Naive thymus-derived CD4-positive, alpha-beta T cell (primary cell): ENCODE data around the gene SALL3. TPM values are rescaled to one million over a fixed set of nuclear protein-coding genes. Genes with fewer than 3 reads are reported as not detected.
A peak's percentile ranks its signal among the peaks of the same experiment; 100 is the strongest.

Experiments used
- ATAC-seq: fragments of 150-1000 bp; cut with Tn5 transposase; 2 replicates; pipeline ENCODE4 v1.10.0; 2021; ENCODE audit warnings: mild to moderate bottlenecking, moderate library complexity
- CTCF ChIA-PET: fragments of 350-600 bp; sonication (Branson Sonifier 250); formaldehyde crosslinking; loops from one replicate; lab custom pipeline; 2021; ENCODE audit warnings: antibody characterized with exemption; lab: Charles Lee
- POLR2A ChIA-PET: fragments of 350-600 bp; sonication (Branson Sonifier 250); formaldehyde crosslinking; loops from one replicate; lab custom pipeline; 2021; ENCODE audit warnings: antibody characterized with exemption, inconsistent platforms; lab: Charles Lee
- DNase-seq, 9 donors: peaks; one replicate each; pipeline versions ENCODE4 v3.0.0 to v3.0.0-alpha.2; 2020 to 2022; ENCODE audit warnings: mixed read lengths in 1 of 9
- H3K27ac ChIP-seq: one replicate; pipeline ENCODE4 v1.7.0; 2013; ENCODE audit warnings: mild to moderate bottlenecking, low read depth, low read length, moderate library complexity
- H3K27me3 ChIP-seq, 2 donors: one replicate each; pipeline ENCODE4 v1.7.0; 2013; ENCODE audit warnings: low read length in 2 of 2, mild to moderate bottlenecking in 2 of 2, moderate library complexity in 2 of 2; ENCODE audit not compliant: control insufficient read depth in 2 of 2, insufficient read depth in 2 of 2
- H3K36me3 ChIP-seq, 3 experiments: 1 replicate in 2 of 3; 2 replicates in 1 of 3; pipeline ENCODE4 v1.7.0; 2013; ENCODE audit warnings: low read length in 3 of 3, mild to moderate bottlenecking in 3 of 3, moderate library complexity in 1 of 3; ENCODE audit not compliant: insufficient read depth in 3 of 3, control insufficient read depth in 2 of 3
- H3K4me1 ChIP-seq, 2 donors: one replicate each; pipeline ENCODE4 v1.7.0; 2013; ENCODE audit warnings: low read length in 2 of 2, mild to moderate bottlenecking in 2 of 2, moderate library complexity in 1 of 2; ENCODE audit not compliant: control insufficient read depth in 2 of 2, insufficient read depth in 2 of 2
- H3K4me3 ChIP-seq: 2 replicates; pipeline ENCODE4 v1.7.0; 2013; ENCODE audit warnings: mild to moderate bottlenecking, low read length
- H3K9me3 ChIP-seq, 3 experiments: 1 replicate in 2 of 3; 2 replicates in 1 of 3; pipeline ENCODE4 v1.7.0; 2013; ENCODE audit warnings: low read length in 3 of 3; ENCODE audit not compliant: control insufficient read depth in 2 of 3
- H3K27ac Mint-ChIP-seq, 9 donors: one replicate each; pipeline ENCODE4 v1.8.0; 2020 to 2022; ENCODE audit warnings: mixed read lengths in 9 of 9, mild to moderate bottlenecking in 8 of 9, moderate library complexity in 5 of 9, inconsistent platforms in 2 of 9
- H3K27me3 Mint-ChIP-seq, 5 donors: one replicate each; pipeline ENCODE4 v1.8.0; 2021 to 2022; ENCODE audit warnings: mixed read lengths in 5 of 5, mild to moderate bottlenecking in 1 of 5
- H3K36me3 Mint-ChIP-seq, 5 donors: one replicate each; pipeline ENCODE4 v1.8.0; 2020 to 2022; ENCODE audit warnings: mixed read lengths in 5 of 5, mild to moderate bottlenecking in 3 of 5, inconsistent platforms in 1 of 5
- H3K4me1 Mint-ChIP-seq, 7 donors: one replicate each; pipeline ENCODE4 v1.8.0; 2020 to 2022; ENCODE audit warnings: mixed read lengths in 7 of 7, mild to moderate bottlenecking in 3 of 7, inconsistent platforms in 1 of 7
- H3K4me3 Mint-ChIP-seq, 10 donors: one replicate each; pipeline ENCODE4 v1.8.0; 2020 to 2022; ENCODE audit warnings: mild to moderate bottlenecking in 10 of 10, mixed read lengths in 10 of 10, moderate library complexity in 6 of 10, inconsistent platforms in 2 of 10
- H3K9me3 Mint-ChIP-seq, 11 donors: one replicate each; pipeline ENCODE4 v1.8.0; 2020 to 2022; ENCODE audit warnings: mixed read lengths in 11 of 11, mild to moderate bottlenecking in 4 of 11, inconsistent platforms in 1 of 11, moderate library complexity in 1 of 11
- intact Hi-C, 2 donors: fragments of 100-400 bp; cut with micrococcal nuclease; formaldehyde crosslinking; loops; one replicate each; pipeline ENCODE4 v1.15.1; 2023
- polyA plus RNA-seq, 2 donors: library from polyadenylated mRNA; unstranded; fragments of 300-500 nt; fragmentation: Illumina TruSeq; gene quantifications; one replicate each; pipeline ENCODE4 v1.2.3, GENCODE V29; 2021
- total RNA-seq, 6 experiments: library from RNA in 5 of 6; stranded (reverse) in 5 of 6; gene quantifications; 1 replicate in 5 of 6; 2 replicates in 1 of 6; pipeline ENCODE4 v1.2.3 and lab custom pipeline; 2021 to 2026

The SALL3 gene
- not detected for total RNA-seq
- not detected for polyA plus RNA-seq
- total RNA-seq (lab: John Stamatoyannopoulos, UW) = not detected

DNA sequence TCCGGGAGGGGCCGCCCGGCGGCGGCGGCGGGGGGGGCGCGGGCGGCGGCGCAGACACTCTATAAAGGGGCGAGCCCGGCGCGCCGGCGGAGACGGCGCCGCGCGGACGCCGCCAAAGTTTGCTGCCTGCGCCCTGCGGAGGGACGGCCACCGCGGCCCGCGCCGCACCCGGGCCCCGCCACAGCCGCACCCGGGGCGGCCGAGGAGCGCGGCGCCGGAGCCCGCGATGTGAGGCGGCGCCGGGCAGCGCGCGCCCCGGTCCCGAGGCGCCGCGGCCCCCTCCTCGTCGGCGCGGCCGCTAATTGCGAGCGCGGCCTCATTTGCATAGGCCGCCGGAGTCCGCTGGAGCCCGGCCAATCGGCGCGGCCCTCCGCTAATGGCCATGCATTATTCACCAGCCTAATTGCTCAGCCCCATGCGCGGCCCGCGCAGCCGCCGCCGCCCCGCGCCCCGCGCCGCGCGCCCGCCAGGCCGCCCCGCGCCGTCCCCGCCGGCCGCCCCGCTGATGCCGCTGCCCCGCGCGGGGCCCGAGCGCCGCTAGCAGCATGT lies at the start of gene SALL3:
Gene SALL3, plus strand, starts transcription at position 89 of the 549 bp plus-strand sequence. Its CDS starts 457 bp downstream, at position 546.
- DNase-seq (no peak), ATAC-seq (no peak)
- CTCF ChIA-PET = no interaction called here
- no peak within 1 kb of the TSS for H3K4me3 ChIP-seq
- Mint-ChIP-seq H3K4me3 (peak within 1 kb of the TSS in 2 of 10 donors; percentile 54 to 79), H3K27me3 (peaks cover 66 to 74% (median 71%) of the 10 kb centered on the region in 5 donors), H3K27ac (peak within 1 kb of the TSS in 1 of 9 donors; percentile 74), H3K9me3 (peaks cover 0 to 14% (median 5%) of the 10 kb centered on the region in 11 donors), H3K36me3 (peaks cover 0 to 10% (median 5%) of the 10 kb centered on the region in 5 donors), H3K4me1 (peaks cover 5 to 36% (median 20%) of the 10 kb centered on the region in 7 donors)
- POLR2A ChIA-PET = no interaction called here
- no peaks in the 10 kb centered on the region for H3K9me3 ChIP-seq
- peaks cover 8 to 9% of the 10 kb centered on the region in 2 donors for H3K27me3 ChIP-seq
- H3K27ac ChIP-seq = no peak within 1 kb of the TSS
- intact Hi-C loops = no loop called here
- no peaks in the 10 kb centered on the region for H3K36me3 ChIP-seq
- no peaks in the 10 kb centered on the region for H3K4me1 ChIP-seq

DNA sequence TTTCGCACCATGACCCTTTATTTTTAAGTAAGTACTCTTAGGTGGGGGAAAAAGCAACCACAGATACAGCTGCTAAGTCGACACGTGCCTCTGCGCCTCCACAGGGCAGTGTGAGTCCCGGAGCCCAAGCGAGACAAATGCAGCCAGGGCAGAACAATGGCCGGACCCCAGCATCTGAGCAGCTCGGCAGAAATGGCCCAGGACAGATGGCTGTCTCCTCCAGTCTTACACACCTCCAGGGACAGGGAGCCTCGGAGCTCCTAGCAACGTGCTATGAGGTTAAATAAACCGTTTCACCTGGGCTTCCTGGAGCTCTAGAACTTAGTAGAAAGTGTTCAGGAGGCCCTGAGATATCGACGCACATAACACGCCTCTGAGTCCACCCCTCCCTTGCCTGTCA lies 47.3 kb upstream of the SALL3 start:
- no peak overlapping the region for H3K27ac ChIP-seq
- DNase-seq = no peak
- no peak overlapping the region for H3K4me3 Mint-ChIP-seq
- no peaks in the 10 kb centered on the region for H3K9me3 ChIP-seq
- no peak for ATAC-seq
- no peaks in the 10 kb centered on the region for H3K27me3 ChIP-seq
- intact Hi-C loops = no loop called here
- no peaks in the 10 kb centered on the region for H3K4me1 Mint-ChIP-seq
- no peak overlapping the region for H3K27ac Mint-ChIP-seq
- no peaks in the 10 kb centered on the region for H3K4me1 ChIP-seq
- no peaks in the 10 kb centered on the region for H3K36me3 Mint-ChIP-seq
- POLR2A ChIA-PET = no interaction called here
- H3K4me3 ChIP-seq = no peak overlapping the region
- CTCF ChIA-PET = no interaction called here
- no peaks in the 10 kb centered on the region for H3K9me3 Mint-ChIP-seq
- H3K27me3 Mint-ChIP-seq = peaks cover 0 to 13% (median 0%) of the 10 kb centered on the region in 5 donors
- H3K36me3 ChIP-seq = no peaks in the 10 kb centered on the region

DNA sequence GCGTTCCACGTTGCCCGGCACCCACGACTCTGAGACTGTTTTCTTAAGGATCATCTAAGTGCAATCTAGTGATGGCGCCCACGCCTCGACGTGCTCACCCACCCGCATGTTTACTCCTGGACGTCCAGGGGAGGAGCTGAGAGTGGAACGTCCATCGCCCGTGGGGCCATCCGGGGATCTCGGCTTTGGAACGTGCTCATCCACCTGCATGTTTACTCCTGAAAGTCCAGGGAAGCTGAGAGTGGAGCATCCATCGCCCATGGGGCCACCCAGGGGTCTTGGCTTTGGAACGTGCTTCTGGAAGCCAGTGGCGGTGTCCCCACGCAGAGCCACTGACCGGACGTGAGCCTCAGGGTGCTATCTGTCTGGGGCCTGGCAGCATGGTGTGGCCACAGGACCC lies 45.6 kb upstream of the SALL3 start:
- Histone ChIP-seq H3K4me1 (no peaks in the 10 kb centered on the region), H3K36me3 (no peaks in the 10 kb centered on the region), H3K4me3 (no peak overlapping the region), H3K27me3 (no peaks in the 10 kb centered on the region), H3K27ac (no peak overlapping the region), H3K9me3 (no peaks in the 10 kb centered on the region)
- Mint-ChIP-seq H3K27ac (no peak overlapping the region), H3K4me3 (no peak overlapping the region), H3K27me3 (peaks cover 0 to 15% (median 0%) of the 10 kb centered on the region in 5 donors), H3K36me3 (no peaks in the 10 kb centered on the region), H3K4me1 (no peaks in the 10 kb centered on the region), H3K9me3 (no peaks in the 10 kb centered on the region)
- DNase-seq (no peak), ATAC-seq (no peak)
- CTCF ChIA-PET = no interaction called here
- intact Hi-C loops = no loop called here
- POLR2A ChIA-PET = no interaction called here

DNA sequence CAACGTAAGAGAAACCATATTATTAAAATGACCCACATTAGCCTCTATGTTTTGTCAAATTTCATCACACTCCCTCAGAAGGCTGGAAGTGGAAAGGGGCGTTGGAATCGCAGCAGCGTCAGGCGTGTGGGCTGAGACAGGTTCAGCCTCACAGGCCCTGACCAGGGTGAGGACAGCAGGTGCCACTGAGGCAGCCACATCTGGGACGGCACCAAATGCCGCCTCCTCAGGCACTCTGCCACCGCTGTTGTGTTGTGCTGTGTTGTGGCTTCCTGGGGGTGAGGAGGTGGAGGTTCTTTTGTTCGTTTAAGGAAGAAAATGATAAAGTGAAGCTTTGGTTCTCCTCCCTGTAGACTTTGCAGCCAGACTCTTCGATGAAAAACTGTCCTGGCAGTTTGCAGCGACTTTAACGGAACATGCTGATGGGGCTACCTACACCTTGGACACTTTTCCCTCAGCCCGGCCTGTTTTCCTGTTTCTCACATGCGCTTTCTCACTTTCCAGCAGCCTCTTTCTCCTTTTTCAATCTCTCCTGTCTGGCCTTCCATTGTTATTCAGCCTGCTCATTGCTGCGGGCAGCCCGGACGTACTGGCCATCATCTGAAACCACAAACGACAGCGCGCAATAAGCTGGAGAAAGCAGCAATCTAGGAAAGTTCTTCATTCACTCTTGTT lies 44.9 kb upstream of the SALL3 start:
- Histone ChIP-seq H3K27ac (no peak overlapping the region), H3K36me3 (no peaks in the 10 kb centered on the region), H3K9me3 (no peaks in the 10 kb centered on the region), H3K4me3 (no peak overlapping the region), H3K4me1 (no peaks in the 10 kb centered on the region), H3K27me3 (no peaks in the 10 kb centered on the region)
- intact Hi-C loops = no loop called here
- CTCF ChIA-PET = no interaction called here
- DNase-seq (no peak), ATAC-seq (no peak)
- Mint-ChIP-seq H3K9me3 (no peaks in the 10 kb centered on the region), H3K4me3 (no peak overlapping the region), H3K27ac (no peak overlapping the region), H3K36me3 (no peaks in the 10 kb centered on the region), H3K4me1 (no peaks in the 10 kb centered on the region), H3K27me3 (peaks cover 0 to 15% (median 0%) of the 10 kb centered on the region in 5 donors)
- POLR2A ChIA-PET = no interaction called here

DNA sequence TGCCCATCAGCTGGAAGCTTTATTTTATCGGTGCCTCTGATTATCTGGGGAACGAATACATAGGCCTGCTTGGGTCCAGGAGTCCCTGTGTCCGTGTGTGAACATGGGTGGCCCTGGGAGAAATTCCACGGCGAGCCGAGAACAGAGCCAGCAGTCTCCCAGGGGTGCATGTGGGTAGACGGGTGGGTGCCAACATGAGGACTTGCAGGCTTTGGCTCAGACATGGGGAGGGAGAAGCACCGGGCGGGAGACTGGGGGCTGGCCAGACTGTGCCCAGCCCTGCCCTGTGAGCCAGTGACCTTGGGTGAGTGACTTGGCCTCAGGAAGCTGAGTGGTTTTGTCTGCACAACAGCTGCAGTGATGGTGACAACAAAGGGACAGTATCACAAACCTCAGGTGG lies 44.2 kb upstream of the SALL3 start:
- Mint-ChIP-seq H3K4me1 (no peaks in the 10 kb centered on the region), H3K9me3 (no peaks in the 10 kb centered on the region), H3K27me3 (peaks cover 0 to 20% (median 0%) of the 10 kb centered on the region in 5 donors), H3K36me3 (no peaks in the 10 kb centered on the region), H3K4me3 (no peak overlapping the region), H3K27ac (no peak overlapping the region)
- ChIA-PET CTCF (no interaction called here), POLR2A (no interaction called here)
- Histone ChIP-seq H3K9me3 (no peaks in the 10 kb centered on the region), H3K27me3 (no peaks in the 10 kb centered on the region), H3K36me3 (no peaks in the 10 kb centered on the region), H3K27ac (no peak overlapping the region), H3K4me1 (no peaks in the 10 kb centered on the region), H3K4me3 (no peak overlapping the region)
- intact Hi-C loops = no loop called here
- no peak for DNase-seq
- no peak for ATAC-seq

DNA sequence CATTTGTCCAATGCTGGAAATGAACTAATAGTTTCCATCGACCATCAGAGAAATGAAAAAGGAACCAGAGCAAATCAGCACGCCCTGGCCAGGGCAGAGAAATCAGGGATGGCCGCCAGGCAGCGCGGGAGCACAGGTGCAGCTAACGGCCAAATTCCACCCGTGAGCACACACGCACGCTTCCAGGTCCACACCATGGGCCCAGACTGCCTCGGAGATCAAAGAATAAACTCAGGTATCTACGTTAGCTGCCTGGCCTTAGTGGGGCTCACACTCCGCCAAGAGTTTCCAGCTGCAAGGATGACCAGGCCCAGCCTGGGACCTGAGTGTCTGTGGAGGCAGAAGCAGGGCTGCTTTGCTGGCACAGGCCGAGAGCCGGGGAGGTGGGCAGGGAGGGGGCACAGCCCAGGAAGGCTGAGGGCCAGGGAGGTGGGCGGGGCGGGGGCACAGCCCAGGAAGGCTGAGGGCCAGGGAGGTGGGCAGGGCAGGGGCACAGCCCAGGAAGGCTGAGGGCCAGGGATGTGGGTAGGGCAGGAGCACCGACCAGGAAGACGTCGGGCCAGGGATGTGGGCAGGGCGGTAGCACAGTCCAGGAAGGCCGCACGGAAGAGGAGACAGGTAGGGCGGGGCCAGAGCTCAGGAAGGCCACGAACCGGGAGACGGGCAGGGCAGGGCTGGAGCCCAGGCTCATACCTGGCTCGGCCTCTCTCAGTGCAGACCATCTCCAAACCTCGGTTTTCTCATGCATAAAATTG lies 43.2 kb upstream of the SALL3 start:
- no peaks in the 10 kb centered on the region for H3K9me3 ChIP-seq
- no peak overlapping the region for H3K4me3 ChIP-seq
- Mint-ChIP-seq H3K9me3 (no peaks in the 10 kb centered on the region), H3K36me3 (no peaks in the 10 kb centered on the region), H3K27me3 (peaks cover 0 to 20% (median 0%) of the 10 kb centered on the region in 5 donors), H3K4me3 (no peak overlapping the region), H3K4me1 (no peaks in the 10 kb centered on the region), H3K27ac (no peak overlapping the region)
- POLR2A ChIA-PET = no interaction called here
- no peak for DNase-seq
- H3K4me1 ChIP-seq = no peaks in the 10 kb centered on the region
- H3K27me3 ChIP-seq = no peaks in the 10 kb centered on the region
- H3K36me3 ChIP-seq = no peaks in the 10 kb centered on the region
- peak; percentile 27 for ATAC-seq
- CTCF ChIA-PET = no interaction called here
- intact Hi-C loops = no loop called here
- no peak overlapping the region for H3K27ac ChIP-seq
